ENCODE measurements around the gene IAPP. TPM values are rescaled to one million over a fixed set of nuclear protein-coding genes. Genes with fewer than 3 reads are reported as not detected.

The IAPP gene
- not detected for total RNA-seq (2021; ENCODE audit: unreplicated experiment)
- 0.26 TPM in 1 of 2 replicates, not detected in the other for polyA plus RNA-seq (2012)
- percentile 6 among the genes with signal in this experiment for Bru-seq, nascent RNA
- percentile 11 among the genes with signal in this experiment for BruChase-seq, experiment 1, labeled RNA remaining after a 6-hour chase
- percentile 12 among the genes with signal in this experiment for BruChase-seq, experiment 2, labeled RNA remaining after a 2-hour chase
- long read RNA-seq: 0 reads

DNA sequence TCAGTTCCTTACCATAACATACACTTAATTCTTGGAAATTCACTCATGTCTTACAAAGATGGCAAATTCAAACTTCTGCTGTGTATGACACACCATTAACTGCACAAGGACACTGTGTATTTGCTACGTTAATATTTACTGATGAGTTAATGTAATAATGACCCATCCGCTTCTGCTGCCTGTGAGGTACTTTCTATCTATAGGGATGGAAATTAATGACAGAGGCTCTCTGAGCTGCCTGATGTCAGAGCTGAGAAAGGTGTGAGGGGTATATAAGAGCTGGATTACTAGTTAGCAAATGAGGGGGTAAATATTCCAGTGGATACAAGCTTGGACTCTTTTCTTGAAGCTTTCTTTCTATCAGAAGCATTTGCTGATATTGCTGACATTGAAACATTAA, at the start of gene IAPP:
Gene IAPP (plus strand): TSS at position 301 of the 400 bp plus-strand sequence. CDS start 450 bp downstream, outside the sequence.
- TF ChIP-seq FOSL1 (IDR thresholded peaks at IDR 0.05; ENCODE audit: low read depth) (no peak), EZH2 (IDR thresholded peaks at IDR 0.05) (no peak), JUND (IDR thresholded peaks at IDR 0.05) (no peak), TCF7L2 (IDR thresholded peaks at IDR 0.05; ENCODE audit: borderline replicate concordance, extremely low read depth, insufficient read depth, insufficient read length) (no peak), POLR2A (IDR thresholded peaks at IDR 0.05; ENCODE audit: borderline replicate concordance, extremely low read depth, insufficient read depth, insufficient read length) (no peak), YY1 (IDR thresholded peaks at IDR 0.05; ENCODE audit: extremely low read depth, insufficient replicate concordance, low read depth, low read length) (no peak), POLR2AphosphoS5 (IDR thresholded peaks at IDR 0.05; ENCODE audit: low read depth, low read length) (no peak), ZNF274 (IDR thresholded peaks at IDR 0.05; ENCODE audit: low read depth, low read length) (no peak), CBX3 (IDR thresholded peaks at IDR 0.05; ENCODE audit: low read depth) (no peak), CEBPB (IDR thresholded peaks at IDR 0.05; ENCODE audit: low read depth) (no peak), SP1 (IDR thresholded peaks at IDR 0.05; ENCODE audit: low read depth) (no peak), EZH2phosphoT487 (IDR thresholded peaks at IDR 0.05; ENCODE audit: borderline replicate concordance) (no peak), ZFX (IDR thresholded peaks at IDR 0.05) (no peak)
- TF ChIP-seq, protein P1, sequence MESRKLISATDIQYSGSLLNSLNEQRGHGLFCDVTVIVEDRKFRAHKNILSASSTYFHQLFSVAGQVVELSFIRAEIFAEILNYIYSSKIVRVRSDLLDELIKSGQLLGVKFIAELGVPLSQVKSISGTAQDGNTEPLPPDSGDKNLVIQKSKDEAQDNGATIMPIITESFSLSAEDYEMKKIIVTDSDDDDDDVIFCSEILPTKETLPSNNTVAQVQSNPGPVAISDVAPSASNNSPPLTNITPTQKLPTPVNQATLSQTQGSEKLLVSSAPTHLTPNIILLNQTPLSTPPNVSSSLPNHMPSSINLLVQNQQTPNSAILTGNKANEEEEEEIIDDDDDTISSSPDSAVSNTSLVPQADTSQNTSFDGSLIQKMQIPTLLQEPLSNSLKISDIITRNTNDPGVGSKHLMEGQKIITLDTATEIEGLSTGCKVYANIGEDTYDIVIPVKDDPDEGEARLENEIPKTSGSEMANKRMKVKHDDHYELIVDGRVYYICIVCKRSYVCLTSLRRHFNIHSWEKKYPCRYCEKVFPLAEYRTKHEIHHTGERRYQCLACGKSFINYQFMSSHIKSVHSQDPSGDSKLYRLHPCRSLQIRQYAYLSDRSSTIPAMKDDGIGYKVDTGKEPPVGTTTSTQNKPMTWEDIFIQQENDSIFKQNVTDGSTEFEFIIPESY (IDR thresholded peaks at IDR 0.05; ENCODE audit: extremely low read depth, insufficient replicate concordance, low read length): no peak
- TF ChIP-seq, protein P2, sequence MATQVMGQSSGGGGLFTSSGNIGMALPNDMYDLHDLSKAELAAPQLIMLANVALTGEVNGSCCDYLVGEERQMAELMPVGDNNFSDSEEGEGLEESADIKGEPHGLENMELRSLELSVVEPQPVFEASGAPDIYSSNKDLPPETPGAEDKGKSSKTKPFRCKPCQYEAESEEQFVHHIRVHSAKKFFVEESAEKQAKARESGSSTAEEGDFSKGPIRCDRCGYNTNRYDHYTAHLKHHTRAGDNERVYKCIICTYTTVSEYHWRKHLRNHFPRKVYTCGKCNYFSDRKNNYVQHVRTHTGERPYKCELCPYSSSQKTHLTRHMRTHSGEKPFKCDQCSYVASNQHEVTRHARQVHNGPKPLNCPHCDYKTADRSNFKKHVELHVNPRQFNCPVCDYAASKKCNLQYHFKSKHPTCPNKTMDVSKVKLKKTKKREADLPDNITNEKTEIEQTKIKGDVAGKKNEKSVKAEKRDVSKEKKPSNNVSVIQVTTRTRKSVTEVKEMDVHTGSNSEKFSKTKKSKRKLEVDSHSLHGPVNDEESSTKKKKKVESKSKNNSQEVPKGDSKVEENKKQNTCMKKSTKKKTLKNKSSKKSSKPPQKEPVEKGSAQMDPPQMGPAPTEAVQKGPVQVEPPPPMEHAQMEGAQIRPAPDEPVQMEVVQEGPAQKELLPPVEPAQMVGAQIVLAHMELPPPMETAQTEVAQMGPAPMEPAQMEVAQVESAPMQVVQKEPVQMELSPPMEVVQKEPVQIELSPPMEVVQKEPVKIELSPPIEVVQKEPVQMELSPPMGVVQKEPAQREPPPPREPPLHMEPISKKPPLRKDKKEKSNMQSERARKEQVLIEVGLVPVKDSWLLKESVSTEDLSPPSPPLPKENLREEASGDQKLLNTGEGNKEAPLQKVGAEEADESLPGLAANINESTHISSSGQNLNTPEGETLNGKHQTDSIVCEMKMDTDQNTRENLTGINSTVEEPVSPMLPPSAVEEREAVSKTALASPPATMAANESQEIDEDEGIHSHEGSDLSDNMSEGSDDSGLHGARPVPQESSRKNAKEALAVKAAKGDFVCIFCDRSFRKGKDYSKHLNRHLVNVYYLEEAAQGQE (IDR thresholded peaks at IDR 0.05; ENCODE audit: low read depth): no peak
- TF ChIP-seq, protein P3, sequence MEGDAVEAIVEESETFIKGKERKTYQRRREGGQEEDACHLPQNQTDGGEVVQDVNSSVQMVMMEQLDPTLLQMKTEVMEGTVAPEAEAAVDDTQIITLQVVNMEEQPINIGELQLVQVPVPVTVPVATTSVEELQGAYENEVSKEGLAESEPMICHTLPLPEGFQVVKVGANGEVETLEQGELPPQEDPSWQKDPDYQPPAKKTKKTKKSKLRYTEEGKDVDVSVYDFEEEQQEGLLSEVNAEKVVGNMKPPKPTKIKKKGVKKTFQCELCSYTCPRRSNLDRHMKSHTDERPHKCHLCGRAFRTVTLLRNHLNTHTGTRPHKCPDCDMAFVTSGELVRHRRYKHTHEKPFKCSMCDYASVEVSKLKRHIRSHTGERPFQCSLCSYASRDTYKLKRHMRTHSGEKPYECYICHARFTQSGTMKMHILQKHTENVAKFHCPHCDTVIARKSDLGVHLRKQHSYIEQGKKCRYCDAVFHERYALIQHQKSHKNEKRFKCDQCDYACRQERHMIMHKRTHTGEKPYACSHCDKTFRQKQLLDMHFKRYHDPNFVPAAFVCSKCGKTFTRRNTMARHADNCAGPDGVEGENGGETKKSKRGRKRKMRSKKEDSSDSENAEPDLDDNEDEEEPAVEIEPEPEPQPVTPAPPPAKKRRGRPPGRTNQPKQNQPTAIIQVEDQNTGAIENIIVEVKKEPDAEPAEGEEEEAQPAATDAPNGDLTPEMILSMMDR (IDR thresholded peaks at IDR 0.05 in 2 of 3, conservative IDR thresholded peaks at IDR 0.05 in 1 of 3; ENCODE audit: borderline replicate concordance in 1 of 3, insufficient read depth in 1 of 3, low read depth in 2 of 3, low read length in 2 of 3): no peak
- DNase-seq (ENCODE audit: low read depth, low spot score) (no peak), ATAC-seq (no peak)
- BruUV-seq (replicated peaks): no TSS peak
- H3K4me1 ChIP-seq (ENCODE audit: control insufficient read depth in 1 of 2, insufficient read depth in 2 of 2, low read length in 2 of 2): no peaks in the 10 kb centered on the region
- H3K9ac ChIP-seq (ENCODE audit: low read length): no peak within 1 kb of the TSS
- H4K20me1 ChIP-seq (ENCODE audit: insufficient read depth): no peaks in the 10 kb centered on the region
- H3K9me2 ChIP-seq (ENCODE audit: insufficient read depth): no peaks in the 10 kb centered on the region
- POLR2A ChIA-PET: no interaction called here
- H3K27ac ChIP-seq (ENCODE audit: low read depth, low read length): no peak within 1 kb of the TSS
- H3K4me2 ChIP-seq (ENCODE audit: low read length): no peak within 1 kb of the TSS
- CTCF ChIA-PET: no interaction called here
- no peaks in the 10 kb centered on the region for H3K79me2 ChIP-seq (ENCODE audit: insufficient read depth, low read length)
- no peak within 1 kb of the TSS for H2AFZ ChIP-seq (ENCODE audit: low read depth, low read length, poor library complexity, severe bottlenecking)
- intact Hi-C loops (cut with micrococcal nuclease): no loop called here
- H3K36me3 ChIP-seq (ENCODE audit: control insufficient read depth in 1 of 2, insufficient read depth in 2 of 2, low read length in 2 of 2): no peaks in the 10 kb centered on the region
- RAD21 ChIA-PET (ENCODE audit: low non-redundant PET in 1 of 2, low total read pairs in 2 of 2, uncharacterized antibody in 2 of 2, unreplicated experiment in 2 of 2): no interaction called here
- no peaks in the 10 kb centered on the region for H3K9me3 ChIP-seq (ENCODE audit: control insufficient read depth in 1 of 2, insufficient read depth in 1 of 2, low read depth in 1 of 2, low read length in 2 of 2)
- no peak within 1 kb of the TSS for H3K4me3 ChIP-seq (replicated peaks in 1 of 2; ENCODE audit: low read depth in 1 of 2, low read length in 2 of 2)
- no peaks in the 10 kb centered on the region for H3K27me3 ChIP-seq (ENCODE audit: insufficient read depth, low read length)
